ENCODE results near the gene ARRDC4.

ARRDC4 gene

DNA sequence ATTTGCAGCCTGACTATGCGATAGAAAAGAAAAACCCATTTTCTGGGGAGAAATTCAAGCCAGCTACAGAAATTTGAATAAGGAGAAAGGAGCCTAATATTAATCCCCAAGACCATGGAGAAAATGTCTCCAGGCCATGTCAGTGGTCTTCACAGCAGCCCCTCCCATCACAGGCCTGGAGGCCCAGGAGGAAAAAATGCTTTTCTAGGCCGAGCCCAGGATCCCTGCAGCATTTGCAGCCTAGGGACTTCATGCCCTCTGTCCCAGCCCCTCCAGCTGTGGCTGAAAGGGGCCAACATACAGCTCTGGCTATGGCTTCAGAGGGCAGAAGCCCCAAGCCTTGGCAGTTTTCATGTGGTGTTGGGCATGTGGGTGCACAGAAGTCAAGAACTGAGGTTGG lies 26.3 kb downstream of the ARRDC4 start:
- TF ChIP-seq, protein P1, sequence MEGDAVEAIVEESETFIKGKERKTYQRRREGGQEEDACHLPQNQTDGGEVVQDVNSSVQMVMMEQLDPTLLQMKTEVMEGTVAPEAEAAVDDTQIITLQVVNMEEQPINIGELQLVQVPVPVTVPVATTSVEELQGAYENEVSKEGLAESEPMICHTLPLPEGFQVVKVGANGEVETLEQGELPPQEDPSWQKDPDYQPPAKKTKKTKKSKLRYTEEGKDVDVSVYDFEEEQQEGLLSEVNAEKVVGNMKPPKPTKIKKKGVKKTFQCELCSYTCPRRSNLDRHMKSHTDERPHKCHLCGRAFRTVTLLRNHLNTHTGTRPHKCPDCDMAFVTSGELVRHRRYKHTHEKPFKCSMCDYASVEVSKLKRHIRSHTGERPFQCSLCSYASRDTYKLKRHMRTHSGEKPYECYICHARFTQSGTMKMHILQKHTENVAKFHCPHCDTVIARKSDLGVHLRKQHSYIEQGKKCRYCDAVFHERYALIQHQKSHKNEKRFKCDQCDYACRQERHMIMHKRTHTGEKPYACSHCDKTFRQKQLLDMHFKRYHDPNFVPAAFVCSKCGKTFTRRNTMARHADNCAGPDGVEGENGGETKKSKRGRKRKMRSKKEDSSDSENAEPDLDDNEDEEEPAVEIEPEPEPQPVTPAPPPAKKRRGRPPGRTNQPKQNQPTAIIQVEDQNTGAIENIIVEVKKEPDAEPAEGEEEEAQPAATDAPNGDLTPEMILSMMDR (conservative IDR thresholded peaks at IDR 0.05; ENCODE audit: low read depth, low read length): no peak
- H3K4me3 ChIP-seq (ENCODE audit: low read length): no peak overlapping the region
- DNase-seq (ENCODE audit: low read depth): no peak

DNA sequence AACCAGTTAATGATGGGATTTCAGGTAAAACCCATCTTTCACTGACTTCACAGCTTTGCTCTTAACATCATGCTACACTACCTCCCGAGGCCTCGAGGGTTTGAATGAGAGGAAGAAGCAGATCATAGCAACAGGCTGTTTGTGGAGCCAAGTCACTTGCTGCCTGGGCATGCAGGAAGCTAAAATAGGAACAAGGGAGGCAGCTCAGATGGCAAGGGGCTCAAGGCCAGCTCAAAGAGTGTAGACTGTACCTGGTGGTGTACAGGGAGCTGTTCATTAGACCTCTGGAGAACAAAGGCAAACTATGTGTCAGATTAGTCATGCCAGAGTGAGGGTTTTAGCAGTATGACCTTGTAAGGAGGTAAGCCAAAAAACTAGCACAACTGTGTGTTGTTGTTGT lies 28.8 kb downstream of the ARRDC4 start:
- no peak for DNase-seq (ENCODE audit: low read depth)
- TF ChIP-seq, protein P1 (conservative IDR thresholded peaks at IDR 0.05; ENCODE audit: low read depth, low read length): no peak
- H3K4me3 ChIP-seq (ENCODE audit: low read length): no peak overlapping the region

DNA sequence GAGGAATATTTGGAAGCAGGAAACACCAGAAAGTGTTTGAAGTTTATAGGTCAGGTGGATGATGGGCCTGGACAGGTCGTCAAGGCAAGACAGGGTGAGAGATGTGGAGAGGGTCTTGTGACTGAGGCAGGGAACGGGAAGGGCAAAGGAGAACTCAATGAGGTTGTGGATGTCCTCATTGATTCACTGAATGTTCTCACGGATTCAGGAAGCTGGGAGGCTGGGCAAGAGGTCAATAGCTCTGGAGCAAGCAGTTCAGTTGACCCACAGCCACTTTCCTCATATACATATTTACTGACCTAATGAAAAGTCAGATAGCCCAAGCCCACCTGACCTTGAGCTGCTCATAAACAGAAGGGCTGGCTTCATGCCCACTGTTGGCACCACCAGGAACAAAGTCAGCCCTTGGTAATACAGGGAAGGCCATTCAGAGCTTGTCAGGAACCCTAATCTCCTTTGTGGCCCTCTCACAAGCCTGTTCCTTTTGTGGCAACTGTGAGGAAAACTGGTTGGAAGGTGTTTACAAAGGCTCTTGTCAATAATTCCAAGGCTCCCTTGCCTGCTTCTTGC lies 31.6 kb downstream of the ARRDC4 start:
- H3K4me3 ChIP-seq (ENCODE audit: low read length): no peak overlapping the region
- TF ChIP-seq, protein P1 (conservative IDR thresholded peaks at IDR 0.05; ENCODE audit: low read depth, low read length): no peak

DNA sequence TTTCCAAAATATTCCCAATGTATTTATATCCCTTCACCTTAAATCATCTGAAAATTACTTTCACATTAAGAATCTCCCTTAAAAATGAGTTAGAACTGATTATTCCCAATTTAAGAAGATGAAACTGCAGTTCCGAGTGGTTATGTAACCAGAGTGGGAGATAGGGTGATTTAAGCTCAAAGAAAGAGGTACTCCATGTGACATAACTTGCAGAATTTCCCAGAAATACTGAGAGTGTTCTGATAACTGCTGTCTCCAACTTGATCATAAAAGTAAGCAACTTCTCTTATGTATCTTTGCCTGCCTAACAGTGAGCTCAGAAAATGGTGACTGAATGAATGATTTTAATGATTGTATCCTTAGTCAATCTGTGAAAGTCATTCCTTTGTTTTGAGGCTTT lies 32.3 kb downstream of the ARRDC4 start:
- TF ChIP-seq, protein P1 (conservative IDR thresholded peaks at IDR 0.05; ENCODE audit: low read depth, low read length): no peak
- H3K4me3 ChIP-seq (ENCODE audit: low read length): no peak overlapping the region
- no peak for DNase-seq (ENCODE audit: low read depth)

More for the DNA sequence above, 31.6 kb downstream of the ARRDC4 start:
- no peak for DNase-seq (ENCODE audit: low read depth)

DNA sequence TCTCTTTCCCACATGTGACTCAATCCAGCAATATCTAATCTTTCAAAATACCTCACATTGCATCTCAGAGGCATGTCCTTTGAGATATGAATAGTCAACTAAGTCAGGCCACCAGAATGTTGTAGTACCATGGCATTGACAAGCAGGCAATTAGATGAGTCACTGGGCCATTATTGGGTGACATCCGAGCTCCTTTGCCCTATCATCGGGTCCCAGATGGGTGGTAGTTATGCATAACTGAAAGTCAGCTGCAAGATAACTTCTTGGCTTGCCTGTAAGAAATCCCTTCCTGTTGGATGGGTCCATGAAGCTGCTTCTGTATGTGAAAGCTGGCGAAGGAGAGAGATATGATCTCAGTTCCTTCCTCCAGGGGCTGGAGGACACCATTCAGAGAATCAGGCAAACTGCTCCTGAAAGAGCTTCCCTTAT lies 32.8 kb downstream of the ARRDC4 start:
- no peak for DNase-seq (ENCODE audit: low read depth)
- no peak overlapping the region for H3K4me3 ChIP-seq (ENCODE audit: low read length)
- TF ChIP-seq, protein P1 (conservative IDR thresholded peaks at IDR 0.05; ENCODE audit: low read depth, low read length): no peak

DNA sequence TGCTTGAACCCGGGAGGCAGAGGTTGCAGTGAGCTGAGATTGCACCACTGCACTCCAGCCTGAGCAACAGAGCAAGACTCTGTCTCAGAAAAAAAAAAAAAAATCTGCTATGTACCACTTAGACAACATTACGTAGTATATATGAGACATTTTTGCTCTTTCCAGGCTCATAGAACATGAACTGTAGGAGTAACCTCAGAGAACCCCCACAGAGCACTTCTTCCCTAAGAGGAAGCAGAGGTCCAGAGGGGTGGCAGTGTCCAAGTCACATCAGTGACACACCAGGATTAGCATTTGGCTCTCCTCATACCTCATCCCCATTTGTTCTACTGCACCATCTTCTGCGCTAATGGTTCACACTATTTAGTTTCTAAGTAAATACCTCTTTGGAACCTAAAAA lies 33.7 kb downstream of the ARRDC4 start:
- H3K4me3 ChIP-seq (ENCODE audit: low read length): no peak overlapping the region
- no peak for DNase-seq (ENCODE audit: low read depth)
- TF ChIP-seq, protein P1 (conservative IDR thresholded peaks at IDR 0.05; ENCODE audit: low read depth, low read length): no peak

DNA sequence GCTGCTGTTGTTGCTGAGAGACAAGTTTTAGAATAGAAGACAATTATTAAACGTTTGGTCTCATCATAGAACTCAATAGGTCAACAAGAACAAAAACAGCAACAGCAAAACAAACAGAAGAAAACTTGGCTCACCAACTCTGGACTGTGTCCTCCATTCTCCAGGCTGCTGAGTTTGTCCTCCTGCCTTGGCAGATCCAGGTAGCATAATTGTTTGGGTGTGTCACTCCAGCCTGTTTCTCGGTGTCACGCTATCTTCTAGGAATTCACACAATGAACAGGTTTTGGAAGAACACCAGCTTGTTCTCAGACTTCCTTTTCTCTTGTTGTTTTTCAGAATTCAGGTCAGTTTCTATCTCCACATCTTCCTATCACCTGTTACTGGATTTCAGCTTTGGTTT lies 34.7 kb downstream of the ARRDC4 start:
- no peak overlapping the region for H3K4me3 ChIP-seq (ENCODE audit: low read length)
- no peak for DNase-seq (ENCODE audit: low read depth)
- TF ChIP-seq, protein P1 (conservative IDR thresholded peaks at IDR 0.05; ENCODE audit: low read depth, low read length): no peak
